Measurements from ENCODE around the gene OR10G8. TPM values are rescaled to one million over a fixed set of nuclear protein-coding genes. Genes with fewer than 3 reads are reported as not detected.

Gene OR10G8
- total RNA-seq (2022) (not detected in 2 replicates), Bru-seq, nascent RNA (not detected), BruChase-seq, experiment 1, labeled RNA remaining after a 6-hour chase (not detected), BruChase-seq, experiment 2, labeled RNA remaining after a 2-hour chase (not detected)
- long read RNA-seq, result 0 reads

GRCh38 chr11:124026498-124026897 lies at the start of gene OR10G8:
TSS of gene OR10G8 (plus strand) at chr11:124026798. CDS start at chr11:124029623, 2,825 bp downstream.
- TF ChIP-seq CTCF (IDR thresholded peaks at IDR 0.05; ENCODE audit: unreplicated experiment), result no peak
- H3K4me3 Mint-ChIP-seq (ENCODE audit: low read depth, unreplicated experiment), result no peak within 1 kb of the TSS
- intact Hi-C loops (cut with micrococcal nuclease; ENCODE audit: unreplicated experiment), result no loop called here
- CTCF ChIA-PET, result no interaction called here
- no peaks in the 10 kb centered on the region for H3K4me1 Mint-ChIP-seq (ENCODE audit: low read depth, unreplicated experiment)
- no peaks in the 10 kb centered on the region for H3K27me3 Mint-ChIP-seq (ENCODE audit: unreplicated experiment)
- DNase-seq, result no peak
- no peaks in the 10 kb centered on the region for H3K36me3 Mint-ChIP-seq (ENCODE audit: insufficient read depth, unreplicated experiment)
- H3K9me3 Mint-ChIP-seq (ENCODE audit: low read depth, unreplicated experiment), result no peaks in the 10 kb centered on the region
- BruUV-seq (replicated peaks), result no TSS peak
- no peak within 1 kb of the TSS for H3K27ac Mint-ChIP-seq (ENCODE audit: unreplicated experiment)

GRCh38 chr11:123977731-123978347 lies 48.8 kb upstream of the OR10G8 start, which contains the start of gene OR10S1:
TSS of gene OR10S1 (minus strand) at chr11:123977781. CDS start at chr11:123977664, 117 bp downstream.
- H3K4me1 Mint-ChIP-seq (ENCODE audit: low read depth, unreplicated experiment), result no peaks in the 10 kb centered on the region
- intact Hi-C loops (cut with micrococcal nuclease; ENCODE audit: unreplicated experiment), result no loop called here
- BruUV-seq (replicated peaks), result no TSS peak
- H3K36me3 Mint-ChIP-seq (ENCODE audit: insufficient read depth, unreplicated experiment), result no peaks in the 10 kb centered on the region
- H3K9me3 Mint-ChIP-seq (ENCODE audit: low read depth, unreplicated experiment), result peaks cover 8% of the 10 kb centered on the region
- H3K4me3 Mint-ChIP-seq (ENCODE audit: low read depth, unreplicated experiment), result no peak within 1 kb of the TSS
- CTCF ChIA-PET, result no interaction called here
- H3K27ac Mint-ChIP-seq (ENCODE audit: unreplicated experiment), result no peak within 1 kb of the TSS
- no peak for DNase-seq
- no peak for TF ChIP-seq CTCF (IDR thresholded peaks at IDR 0.05; ENCODE audit: unreplicated experiment)
- H3K27me3 Mint-ChIP-seq (ENCODE audit: unreplicated experiment), result no peaks in the 10 kb centered on the region

GRCh38 chr11:123979311-123979710 lies 47.3 kb upstream of the OR10G8 start:
- Mint-ChIP-seq H3K9me3 (ENCODE audit: low read depth, unreplicated experiment) (peaks cover 11% of the 10 kb centered on the region), H3K27ac (ENCODE audit: unreplicated experiment) (no peak overlapping the region), H3K36me3 (ENCODE audit: insufficient read depth, unreplicated experiment) (no peaks in the 10 kb centered on the region), H3K27me3 (ENCODE audit: unreplicated experiment) (no peaks in the 10 kb centered on the region), H3K4me3 (ENCODE audit: low read depth, unreplicated experiment) (no peak overlapping the region), H3K4me1 (ENCODE audit: low read depth, unreplicated experiment) (no peaks in the 10 kb centered on the region)
- TF ChIP-seq CTCF (IDR thresholded peaks at IDR 0.05; ENCODE audit: unreplicated experiment), result no peak
- BruUV-seq (replicated peaks), result no TSS peak
- CTCF ChIA-PET, result no interaction called here
- no peak for DNase-seq
- intact Hi-C loops (cut with micrococcal nuclease; ENCODE audit: unreplicated experiment), result no loop called here

- Mint-ChIP-seq H3K4me3 (ENCODE audit: low read depth, unreplicated experiment) (no peak within 1 kb of the TSS), H3K9me3 (ENCODE audit: low read depth, unreplicated experiment) (peaks cover 14% of the 10 kb centered on the region)
Observed at GRCh38 chr11:123995119-123995518, 31.5 kb upstream of the OR10G8 start, which contains the start of gene OR10G6. TSS of gene OR10G6 (minus strand) at chr11:123995161. CDS start at chr11:123995161, 0 bp downstream.

More at GRCh38 chr11:123995119-123995518, 31.5 kb upstream of the OR10G8 start, which contains the start of gene OR10G6:
- Mint-ChIP-seq H3K4me1 (ENCODE audit: low read depth, unreplicated experiment) (no peaks in the 10 kb centered on the region), H3K27me3 (ENCODE audit: unreplicated experiment) (no peaks in the 10 kb centered on the region), H3K27ac (ENCODE audit: unreplicated experiment) (no peak within 1 kb of the TSS), H3K36me3 (ENCODE audit: insufficient read depth, unreplicated experiment) (no peaks in the 10 kb centered on the region)
- DNase-seq, result no peak
- no TSS peak for BruUV-seq (replicated peaks)
- no peak for TF ChIP-seq CTCF (IDR thresholded peaks at IDR 0.05; ENCODE audit: unreplicated experiment)
- CTCF ChIA-PET, result no interaction called here
- intact Hi-C loops (cut with micrococcal nuclease; ENCODE audit: unreplicated experiment), result no loop called here
